ENCODE measurements around the gene CFAP92. TPM values are rescaled to one million over a fixed set of nuclear protein-coding genes. Genes with fewer than 3 reads are reported as not detected.

The CFAP92 gene
- total RNA-seq, 1 experiment from 2014 or later: 0.33 TPM

DNA sequence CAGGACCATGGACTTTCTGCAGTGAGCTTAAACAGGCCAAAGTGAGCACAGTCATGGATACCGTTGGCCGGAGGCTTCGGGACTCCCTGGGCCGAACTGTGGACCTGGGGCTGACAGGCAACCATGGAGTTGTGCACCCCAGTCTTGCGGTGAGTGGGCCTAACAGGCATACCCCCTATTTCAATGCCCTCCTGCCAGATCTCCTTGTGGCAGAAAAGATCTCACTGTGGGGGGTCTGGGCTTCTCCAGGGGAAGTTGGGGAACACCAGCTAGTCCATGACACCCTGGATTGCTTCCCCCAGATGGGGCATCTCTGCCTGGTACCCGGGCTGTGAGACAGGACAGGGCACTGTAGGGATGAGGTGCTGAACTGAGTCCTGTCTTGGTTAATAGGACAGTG lies 84.9 kb downstream of the CFAP92 start:
- no peaks in the 10 kb centered on the region for H4K20me1 ChIP-seq (ENCODE audit: low read length)
- TF ChIP-seq EZH2phosphoT487 (IDR thresholded peaks at IDR 0.05; ENCODE audit: borderline replicate concordance, low read length): no peak
- TF ChIP-seq, protein P1, sequence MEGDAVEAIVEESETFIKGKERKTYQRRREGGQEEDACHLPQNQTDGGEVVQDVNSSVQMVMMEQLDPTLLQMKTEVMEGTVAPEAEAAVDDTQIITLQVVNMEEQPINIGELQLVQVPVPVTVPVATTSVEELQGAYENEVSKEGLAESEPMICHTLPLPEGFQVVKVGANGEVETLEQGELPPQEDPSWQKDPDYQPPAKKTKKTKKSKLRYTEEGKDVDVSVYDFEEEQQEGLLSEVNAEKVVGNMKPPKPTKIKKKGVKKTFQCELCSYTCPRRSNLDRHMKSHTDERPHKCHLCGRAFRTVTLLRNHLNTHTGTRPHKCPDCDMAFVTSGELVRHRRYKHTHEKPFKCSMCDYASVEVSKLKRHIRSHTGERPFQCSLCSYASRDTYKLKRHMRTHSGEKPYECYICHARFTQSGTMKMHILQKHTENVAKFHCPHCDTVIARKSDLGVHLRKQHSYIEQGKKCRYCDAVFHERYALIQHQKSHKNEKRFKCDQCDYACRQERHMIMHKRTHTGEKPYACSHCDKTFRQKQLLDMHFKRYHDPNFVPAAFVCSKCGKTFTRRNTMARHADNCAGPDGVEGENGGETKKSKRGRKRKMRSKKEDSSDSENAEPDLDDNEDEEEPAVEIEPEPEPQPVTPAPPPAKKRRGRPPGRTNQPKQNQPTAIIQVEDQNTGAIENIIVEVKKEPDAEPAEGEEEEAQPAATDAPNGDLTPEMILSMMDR (conservative IDR thresholded peaks at IDR 0.05; ENCODE audit: low read depth, low read length): no peak
- no peak for TF ChIP-seq EZH2 (IDR thresholded peaks at IDR 0.05; ENCODE audit: low read length, unreplicated experiment)
- no peaks in the 10 kb centered on the region for H3K9me3 ChIP-seq (ENCODE audit: low read length)
- H3K79me2 ChIP-seq (ENCODE audit: low read length): no peaks in the 10 kb centered on the region
- ChIA-PET CTCF (interaction anchor here (0.6 kb wide), 1 partner anchor 350 kb away, joined by 8 read pairs; no protein-coding TSS in a partner anchor), POLR2A (ENCODE audit: unreplicated experiment) (no interaction called here)
- ATAC-seq (no peak), DNase-seq (no peak)
- BruUV-seq (replicated peaks): no TSS peak
- H3K4me1 ChIP-seq (ENCODE audit: insufficient read depth, low read length): no peaks in the 10 kb centered on the region
- no peak overlapping the region for H3K4me2 ChIP-seq (ENCODE audit: low read length)
- H3K36me3 ChIP-seq (ENCODE audit: low read depth, low read length): peaks cover 7% of the 10 kb centered on the region; the same call in 1 of the 2 replicates
- intact Hi-C loops (cut with micrococcal nuclease): no loop called here
- no peaks in the 10 kb centered on the region for H3F3A ChIP-seq (ENCODE audit: low read length, unreplicated experiment)
- no peak overlapping the region for H2AFZ ChIP-seq (ENCODE audit: low read length)
- no peak overlapping the region for H3K27ac ChIP-seq (ENCODE audit: low read length)
- H3K9ac ChIP-seq (ENCODE audit: low read length): no peak overlapping the region
- no peak overlapping the region for H3K4me3 ChIP-seq (ENCODE audit: low read length)
- H3K9me2 ChIP-seq (replicated peaks; ENCODE audit: low read length): no peaks in the 10 kb centered on the region
- H3K27me3 ChIP-seq (ENCODE audit: low read length): no peaks in the 10 kb centered on the region

DNA sequence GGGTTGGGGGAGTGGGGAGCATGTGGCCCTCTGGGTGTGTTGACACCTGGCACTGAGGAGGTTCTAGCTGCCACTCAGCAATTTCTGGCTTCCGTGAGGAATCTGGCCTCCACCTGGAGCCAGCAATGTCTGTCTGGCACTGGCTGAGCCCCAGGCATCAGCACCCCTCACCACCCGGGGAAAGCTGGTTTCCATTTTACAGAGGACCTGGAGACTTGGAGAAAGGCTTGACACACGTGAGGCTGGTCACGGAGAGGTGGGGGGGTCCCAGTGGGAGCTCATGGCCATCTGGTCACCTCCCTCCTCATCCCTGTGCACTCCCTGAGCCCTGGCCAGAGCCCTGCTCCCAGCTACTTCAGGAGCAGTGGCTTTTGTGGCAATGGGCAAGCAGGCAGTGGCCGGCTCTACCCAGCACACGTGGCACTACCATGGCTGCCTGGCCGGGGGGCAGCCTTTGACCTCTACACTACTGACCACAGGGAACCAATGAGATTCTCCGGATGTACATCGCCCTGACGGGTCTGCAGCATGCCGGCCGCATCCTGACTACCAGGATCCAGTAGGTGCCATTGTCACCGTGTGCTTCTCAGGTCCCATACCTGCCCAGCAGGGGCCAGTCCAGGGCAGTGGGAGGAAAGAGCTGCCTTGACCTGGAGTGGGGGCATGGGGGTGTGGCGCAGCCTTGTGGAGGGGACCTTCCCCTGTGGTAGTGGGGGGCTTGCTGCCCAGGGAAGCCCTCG lies 86.0 kb downstream of the CFAP92 start:
- CTCF ChIA-PET: no interaction called here
- Histone ChIP-seq H3K4me3 (ENCODE audit: low read length) (no peak overlapping the region), H3K9me3 (ENCODE audit: low read length) (no peaks in the 10 kb centered on the region), H3K4me2 (ENCODE audit: low read length) (no peak overlapping the region), H3K9me2 (replicated peaks; ENCODE audit: low read length) (no peaks in the 10 kb centered on the region), H3K4me1 (ENCODE audit: insufficient read depth, low read length) (no peaks in the 10 kb centered on the region), H3K36me3 (ENCODE audit: low read depth, low read length) (peaks cover 11% of the 10 kb centered on the region; the same call in 1 of the 2 replicates), H2AFZ (ENCODE audit: low read length) (no peak overlapping the region), H4K20me1 (ENCODE audit: low read length) (no peaks in the 10 kb centered on the region), H3F3A (ENCODE audit: low read length, unreplicated experiment) (no peaks in the 10 kb centered on the region), H3K27ac (ENCODE audit: low read length) (no peak overlapping the region), H3K79me2 (ENCODE audit: low read length) (no peaks in the 10 kb centered on the region), H3K9ac (ENCODE audit: low read length) (no peak overlapping the region), H3K27me3 (ENCODE audit: low read length) (no peaks in the 10 kb centered on the region)
- DNase-seq (no peak), ATAC-seq (no peak)
- POLR2A ChIA-PET (ENCODE audit: unreplicated experiment): no interaction called here
- BruUV-seq (replicated peaks): no TSS peak
- TF ChIP-seq, protein P1 (conservative IDR thresholded peaks at IDR 0.05; ENCODE audit: low read depth, low read length): no peak
- TF ChIP-seq EZH2phosphoT487 (IDR thresholded peaks at IDR 0.05; ENCODE audit: borderline replicate concordance, low read length): no peak
- TF ChIP-seq EZH2 (IDR thresholded peaks at IDR 0.05; ENCODE audit: low read length, unreplicated experiment): no peak
- intact Hi-C loops (cut with micrococcal nuclease): no loop called here

DNA sequence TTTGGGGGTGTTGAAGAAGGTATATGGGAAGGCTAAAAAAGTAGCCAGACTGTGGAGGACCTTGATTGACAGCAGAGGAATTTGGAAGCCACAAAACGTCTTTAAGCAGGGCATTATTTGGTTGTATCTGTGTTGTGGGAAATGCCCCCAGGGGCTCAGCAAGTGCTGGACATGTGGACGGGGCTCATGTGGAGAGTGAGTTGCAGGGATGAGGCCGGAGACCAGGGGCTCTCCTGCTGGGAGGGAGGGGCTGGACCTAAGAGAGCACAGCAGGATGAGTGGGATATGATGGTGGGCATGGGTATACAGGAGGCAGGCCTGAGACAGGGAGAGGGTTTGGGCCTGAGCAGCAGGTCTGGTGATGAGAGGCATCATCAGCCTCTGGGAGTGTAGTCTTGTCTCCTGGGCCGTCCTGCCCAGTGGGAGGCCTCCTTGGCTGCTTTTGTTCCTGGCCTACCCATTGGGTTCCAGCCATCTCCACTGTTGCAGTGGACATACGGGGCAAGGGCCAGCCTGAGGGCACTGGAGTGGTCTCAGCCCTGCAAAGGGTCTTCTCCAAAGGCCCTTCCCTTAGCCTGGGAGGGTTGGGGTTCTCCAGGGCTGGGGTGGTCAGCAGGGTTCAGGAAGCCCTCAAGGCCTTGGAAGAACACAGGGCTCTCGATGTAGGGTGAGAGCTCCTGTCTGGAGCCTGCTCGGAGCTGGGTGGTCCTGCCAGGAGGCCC lies 86.9 kb downstream of the CFAP92 start:
- BruUV-seq (replicated peaks): no TSS peak
- no peak overlapping the region for H3K4me2 ChIP-seq (ENCODE audit: low read length)
- no peak overlapping the region for H3K27ac ChIP-seq (ENCODE audit: low read length)
- CTCF ChIA-PET: no interaction called here
- H3K9ac ChIP-seq (ENCODE audit: low read length): no peak overlapping the region
- DNase-seq: no peak
- H3K4me1 ChIP-seq (ENCODE audit: insufficient read depth, low read length): no peaks in the 10 kb centered on the region
- no peak for ATAC-seq
- no peaks in the 10 kb centered on the region for H4K20me1 ChIP-seq (ENCODE audit: low read length)
- no peak overlapping the region for H2AFZ ChIP-seq (ENCODE audit: low read length)
- peaks cover 14% of the 10 kb centered on the region for H3K36me3 ChIP-seq (ENCODE audit: low read depth, low read length)
- no peaks in the 10 kb centered on the region for H3K27me3 ChIP-seq (ENCODE audit: low read length)
- H3K9me3 ChIP-seq (ENCODE audit: low read length): no peaks in the 10 kb centered on the region
- no peaks in the 10 kb centered on the region for H3K9me2 ChIP-seq (replicated peaks; ENCODE audit: low read length)
- intact Hi-C loops (cut with micrococcal nuclease): no loop called here
- TF ChIP-seq, protein P1 (conservative IDR thresholded peaks at IDR 0.05; ENCODE audit: low read depth, low read length): no peak
- no peak for TF ChIP-seq EZH2phosphoT487 (IDR thresholded peaks at IDR 0.05; ENCODE audit: borderline replicate concordance, low read length)
- TF ChIP-seq EZH2 (IDR thresholded peaks at IDR 0.05; ENCODE audit: low read length, unreplicated experiment): no peak
- no peaks in the 10 kb centered on the region for H3K79me2 ChIP-seq (ENCODE audit: low read length)
- no peak overlapping the region for H3K4me3 ChIP-seq (ENCODE audit: low read length)
- POLR2A ChIA-PET (ENCODE audit: unreplicated experiment): no interaction called here
- no peaks in the 10 kb centered on the region for H3F3A ChIP-seq (ENCODE audit: low read length, unreplicated experiment)
